K562 (cell line): Measurements from ENCODE around the gene CRYBB1. TPM values are rescaled to one million over a fixed set of nuclear protein-coding genes. Genes with fewer than 3 reads are reported as not detected.

ENCODE experiments used
- ATAC-seq: fragments of 200-7000 bp; cut with Tn5 transposase; 3 replicates; pipeline ENCODE4 v1.9.1; 2020; ENCODE audit warnings: moderate library complexity
- BruUV-seq: library from RNA; stranded (reverse); fragments of 400-500 nt; replicated peaks from 2 replicates; lab custom pipeline; 2021; lab: Mats Ljungman, UMichigan
- CTCF ChIA-PET: fragments of 300-600 bp; formaldehyde crosslinking; extraction: SDS; loops from one replicate; lab custom pipeline; 2021; ENCODE audit warnings: low intra/inter-chr PET ratio; lab: Yijun Ruan, JAX
- POLR2A ChIA-PET: fragments of 300-600, 350-650 bp; sonication (Branson Sonifier 250); formaldehyde crosslinking; extraction: SDS; loops from one replicate; lab custom pipeline; 2021; ENCODE audit warnings: antibody characterized with exemption, inconsistent platforms; lab: Yijun Ruan, JAX
- DNase-seq, 4 experiments: peaks; one replicate each; pipeline versions ENCODE4 v3.0.0 to v3.0.0-alpha.2; 2011 to 2018; ENCODE audit warnings: low spot score in 3 of 4, mixed read lengths in 3 of 4; ENCODE audit errors: extremely low read depth in 1 of 4
- FAIRE-seq: peaks from 2 replicates; lab custom pipeline; 2011; peaks lifted over from hg19 to GRCh38; lab: Jason Lieb, UNC
- H2AFZ ChIP-seq: 2 replicates; pipeline ENCODE4 v1.6.0; 2011; ENCODE audit warnings: low read depth, low read length, control low read depth, inconsistent platforms
- H3K27ac ChIP-seq: fragments of 200-600 bp; 3 replicates; pipeline ENCODE4 v1.8.0; 2011; ENCODE audit warnings: low read depth, mild to moderate bottlenecking, control low read depth, inconsistent platforms, low read length, moderate library complexity, mixed read lengths; ENCODE audit errors: extremely low read depth
- H3K27me3 ChIP-seq, 2 experiments: fragments of 300-600 bp in 1 of 2; 2 replicates in 1 of 2; 3 replicates in 1 of 2; pipeline versions ENCODE4 v1.6.0 to v1.8.0; 2011; ENCODE audit warnings: inconsistent platforms in 2 of 2, low read length in 2 of 2, mild to moderate bottlenecking in 1 of 2, mixed read lengths in 1 of 2, moderate library complexity in 1 of 2; ENCODE audit not compliant: control insufficient read depth in 2 of 2, insufficient read depth in 2 of 2
- H3K36me3 ChIP-seq: fragments of 300-600 bp; 3 replicates; pipeline ENCODE4 v1.8.0; 2011; ENCODE audit warnings: mild to moderate bottlenecking, low read length, inconsistent platforms; ENCODE audit not compliant: control insufficient read depth, insufficient read depth
- H3K4me1 ChIP-seq, 2 experiments: fragments of 200-600 bp in 1 of 2; replicated peaks in 1 of 2; 2 replicates in 1 of 2; 3 replicates in 1 of 2; pipeline versions ENCODE4 v1.5.1 to v1.8.0; 2011; ENCODE audit warnings: inconsistent platforms in 2 of 2, low read length in 2 of 2, mild to moderate bottlenecking in 1 of 2, mixed read lengths in 1 of 2, moderate library complexity in 1 of 2; ENCODE audit not compliant: control insufficient read depth in 2 of 2, insufficient read depth in 2 of 2
- H3K4me2 ChIP-seq: 2 replicates; pipeline ENCODE4 v1.6.1; 2011; ENCODE audit warnings: low read length, control low read depth, inconsistent platforms, mixed read lengths; ENCODE audit not compliant: insufficient read depth
- H3K4me3 ChIP-seq: fragments of 200-600 bp; sonication (generic), shearing (Covaris generic); 2 replicates; pipeline ENCODE4 v1.5.1; 2016; ENCODE audit warnings: control low read depth, inconsistent platforms
- H3K79me2 ChIP-seq: fragments of 200-600 bp; 3 replicates; pipeline ENCODE4 v1.8.0; 2011; ENCODE audit warnings: low read length, inconsistent platforms; ENCODE audit not compliant: control insufficient read depth, insufficient read depth
- H3K9ac ChIP-seq, 2 experiments: 2 replicates each; pipeline versions ENCODE4 v1.6.0 to v1.6.1; 2011; ENCODE audit warnings: low read depth in 2 of 2, low read length in 2 of 2, control low read depth in 1 of 2, inconsistent platforms in 1 of 2, mild to moderate bottlenecking in 1 of 2, mixed read lengths in 1 of 2; ENCODE audit not compliant: insufficient read depth in 1 of 2
- H3K9me1 ChIP-seq: one replicate; pipeline ENCODE4 v1.6.0; 2011; ENCODE audit warnings: inconsistent platforms, mild to moderate bottlenecking, low read length, moderate library complexity; ENCODE audit not compliant: control insufficient read depth, insufficient read depth
- H3K9me3 ChIP-seq: replicated peaks from 2 replicates; pipeline ENCODE4 v1.5.1; 2011; ENCODE audit warnings: low read depth, low read length, inconsistent platforms; ENCODE audit not compliant: control insufficient read depth, insufficient read depth
- H4K20me1 ChIP-seq: replicated peaks from 2 replicates; pipeline ENCODE4 v1.6.1; 2011; ENCODE audit warnings: low read length, inconsistent platforms, mixed read lengths; ENCODE audit not compliant: control insufficient read depth, insufficient read depth
- C11orf30 ChIP-seq: fragments of 450-650 bp; IDR thresholded peaks from 2 replicates; pipeline ENCODE4 v1.6.1; 2016; ENCODE audit warnings: low read depth, mild to moderate bottlenecking
- CHD4 ChIP-seq: fragments of 200-600 bp; sonication (generic); IDR thresholded peaks from 3 replicates; pipeline ENCODE4 v1.6.1; 2012; ENCODE audit warnings: low read depth, mild to moderate bottlenecking, mixed read lengths, low read length, inconsistent platforms; ENCODE audit not compliant: insufficient read depth, insufficient replicate concordance, poor library complexity, severe bottlenecking
- MAFK ChIP-seq: IDR thresholded peaks from 2 replicates; pipeline ENCODE4 v1.6.1; 2011; ENCODE audit warnings: low read length, improper control_type of control experiment
- MCM7 ChIP-seq, 2 experiments: fragments of 450-650 bp; IDR thresholded peaks; 2 replicates each; pipeline ENCODE4 v1.6.1; 2016 to 2018
- NEUROD1 ChIP-seq: fragments of 150-350 bp; IDR thresholded peaks from 2 replicates; pipeline ENCODE4 v1.6.1; 2014; ENCODE audit warnings: borderline replicate concordance, low read length, low read depth; ENCODE audit not compliant: partially characterized antibody
- NFXL1 ChIP-seq: fragments of 450-650 bp; formaldehyde crosslinking; IDR thresholded peaks from 2 replicates; pipeline ENCODE4 v1.4.0; 2021; ENCODE audit warnings: mild to moderate bottlenecking
- RFX1 ChIP-seq: fragments of 450-650 bp; IDR thresholded peaks from 2 replicates; pipeline ENCODE4 v1.6.1; 2016; ENCODE audit warnings: mild to moderate bottlenecking, moderate library complexity
- SRSF3 ChIP-seq: fragments of 200-400 bp; formaldehyde crosslinking; IDR thresholded peaks from 2 replicates; pipeline ENCODE4 v1.6.1; 2016; ENCODE audit warnings: mild to moderate bottlenecking, low read length, moderate library complexity; ENCODE audit not compliant: insufficient read depth
- ZC3H11A ChIP-seq: IDR thresholded peaks from 2 replicates; pipeline ENCODE4 v1.6.1; 2012; ENCODE audit warnings: low read depth, low read length, improper control_type of control experiment
- ZNF316 ChIP-seq: fragments of 450-650 bp; IDR thresholded peaks from 2 replicates; pipeline ENCODE4 v1.6.1; 2016
- WGBS: fragments of 100-300 bp; shearing (Covaris generic); methylation state at CpG from one replicate; pipeline ENCODE4 v1.1.6; 2016; ENCODE audit warnings: low coverage, mixed read lengths; ENCODE audit not compliant: insufficient coverage; ENCODE audit errors: missing lambda C conversion rate; 5-methylcytosine and 5-hydroxymethylcytosine counted together
- in situ Hi-C: fragments of 300-500 bp; cut with MboI; formaldehyde crosslinking; loops from 4 replicates; pipeline ENCODE4 v1.15.0; 2018; ENCODE audit warnings: inconsistent platforms, mixed read lengths
- intact Hi-C: fragments of 100-400 bp; cut with micrococcal nuclease; formaldehyde crosslinking; loops from 2 replicates; pipeline ENCODE4 v1.14.2; 2022
- polyA plus RNA-seq, 8 experiments: library from polyadenylated mRNA; depleted of rRNA in 4 of 8; stranded (reverse) in 5 of 8; unstranded in 3 of 8; fragments of >200 nt; fragmentation: Nextera tagmentation in 2 of 8; fragmentation: Illumina TruSeq in 1 of 8; extraction: Ambion mirVana in 2 of 8; extraction: Trizol in 1 of 8; gene quantifications; 2 replicates each; pipeline versions ENCODE4 v1.2.1 to v1.2.3, GENCODE V29; 2011 to 2014; ENCODE audit warnings: inconsistent platforms in 1 of 8, missing spikeins in 1 of 8
- total RNA-seq, 7 experiments: library from RNA; depleted of rRNA in 6 of 7; stranded (reverse); fragments of >200 nt in 6 of 7; fragmentation: Illumina TruSeq in 2 of 7; extraction: Trizol in 2 of 7; gene quantifications; 2 replicates each; pipeline versions ENCODE4 v1.2.1 to v1.2.3, GENCODE V29; 2011 to 2021; ENCODE audit warnings: low replicate concordance in 1 of 7
- TF ChIP-seq, protein P1 (sequence below): fragments of 250-450 bp; sonication (Bioruptor Pico); IDR thresholded peaks from 2 replicates; pipeline ENCODE4 v1.5.0; 2021
- TF ChIP-seq, protein P2 (sequence below): fragments of 450-650 bp; IDR thresholded peaks from 2 replicates; pipeline ENCODE4 v1.7.1; 2018; ENCODE audit warnings: mild to moderate bottlenecking, low read depth; ENCODE audit not compliant: partially characterized antibody

The CRYBB1 gene
- total and polyA plus RNA-seq, 9 of the 15 experiments (the other 6 are each of a cell fraction or from before 2014, with no cell fraction given): 0.16 to 0.45 (median 0.33) TPM; not detected in 2

DNA sequence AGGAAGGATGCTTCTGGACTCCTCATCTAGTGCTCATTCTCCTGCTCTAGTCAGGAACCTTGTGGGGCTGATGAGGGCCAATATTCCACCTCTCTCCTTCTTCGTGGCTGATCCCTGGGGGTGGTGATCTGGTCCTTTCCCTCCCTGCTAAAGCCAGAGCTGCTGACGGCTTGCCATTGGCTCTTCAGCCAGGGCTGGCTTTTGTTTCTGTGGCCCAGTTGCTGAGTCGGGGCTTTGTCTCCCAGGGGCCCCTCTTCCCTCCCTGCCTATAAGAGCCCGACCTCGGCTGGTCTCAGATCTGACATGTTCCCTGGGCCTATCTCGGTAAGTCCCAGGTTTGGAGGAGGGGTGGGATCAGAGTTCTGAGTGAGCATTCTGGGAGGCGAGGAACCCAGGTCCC is 3.8 kb upstream of the CRYBB1 start, which contains the start of gene CRYBA4:
Gene CRYBA4, plus strand, starts transcription at position 301 of the 400 bp plus-strand sequence. CDS start 634 bp downstream, outside the sequence.
- in situ Hi-C loops: no loop called here
- Histone ChIP-seq H3K79me2 (no peaks in the 10 kb centered on the region), H3K4me2 (no peak within 1 kb of the TSS), H3K9ac (peak within 1 kb of the TSS; percentile 43 to 62; a peak in 2 of 4 replicates), H3K9me1 (no peaks in the 10 kb centered on the region), H3K9me3 (no peaks in the 10 kb centered on the region), H4K20me1 (no peaks in the 10 kb centered on the region), H3K4me1 (peaks cover 38 to 43% of the 10 kb centered on the region in 2 experiments), H3K27ac (no peak within 1 kb of the TSS; the same call in 2 of the 3 replicates), H3K36me3 (no peaks in the 10 kb centered on the region), H3K4me3 (no peak within 1 kb of the TSS), H2AFZ (peak within 1 kb of the TSS; percentile 49), H3K27me3 (no peaks in the 10 kb centered on the region)
- no peak for FAIRE-seq
- POLR2A ChIA-PET: interaction anchor here (1.1 to 1.3 kb wide), 2 partner anchors 11 to 12 kb away, joined by 3 read pairs; no protein-coding TSS in a partner anchor
- BruUV-seq: no TSS peak
- intact Hi-C loops: no loop called here
- DNase-seq: no peak
- no peak for ATAC-seq
- CTCF ChIA-PET: no interaction called here
- 68% methylated on average over 3 of the region's 7 CpGs for WGBS
- TF ChIP-seq NFXL1 (CRISPR knock-in tag) (no peak), NEUROD1 (no peak), ZNF316 (peak; percentile 20; the same call in 1 of the 2 replicates), MCM7 (IDR thresholded peaks at IDR 0.05) (no peak), CHD4 (no peak), ZC3H11A (no peak), MAFK (0 out of 2 replicates have a peak, but pooled peaks have one; percentile 15), SRSF3 (no peak), RFX1 (no peak), C11orf30 (peak; percentile 24; the same call in 1 of the 2 replicates)
- TF ChIP-seq, protein P1, sequence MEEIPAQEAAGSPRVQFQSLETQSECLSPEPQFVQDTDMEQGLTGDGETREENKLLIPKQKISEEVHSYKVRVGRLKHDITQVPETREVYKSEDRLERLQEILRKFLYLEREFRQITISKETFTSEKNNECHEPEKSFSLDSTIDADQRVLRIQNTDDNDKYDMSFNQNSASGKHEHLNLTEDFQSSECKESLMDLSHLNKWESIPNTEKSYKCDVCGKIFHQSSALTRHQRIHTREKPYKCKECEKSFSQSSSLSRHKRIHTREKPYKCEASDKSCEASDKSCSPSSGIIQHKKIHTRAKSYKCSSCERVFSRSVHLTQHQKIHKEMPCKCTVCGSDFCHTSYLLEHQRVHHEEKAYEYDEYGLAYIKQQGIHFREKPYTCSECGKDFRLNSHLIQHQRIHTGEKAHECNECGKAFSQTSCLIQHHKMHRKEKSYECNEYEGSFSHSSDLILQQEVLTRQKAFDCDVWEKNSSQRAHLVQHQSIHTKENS: no peak
- TF ChIP-seq, protein P2, sequence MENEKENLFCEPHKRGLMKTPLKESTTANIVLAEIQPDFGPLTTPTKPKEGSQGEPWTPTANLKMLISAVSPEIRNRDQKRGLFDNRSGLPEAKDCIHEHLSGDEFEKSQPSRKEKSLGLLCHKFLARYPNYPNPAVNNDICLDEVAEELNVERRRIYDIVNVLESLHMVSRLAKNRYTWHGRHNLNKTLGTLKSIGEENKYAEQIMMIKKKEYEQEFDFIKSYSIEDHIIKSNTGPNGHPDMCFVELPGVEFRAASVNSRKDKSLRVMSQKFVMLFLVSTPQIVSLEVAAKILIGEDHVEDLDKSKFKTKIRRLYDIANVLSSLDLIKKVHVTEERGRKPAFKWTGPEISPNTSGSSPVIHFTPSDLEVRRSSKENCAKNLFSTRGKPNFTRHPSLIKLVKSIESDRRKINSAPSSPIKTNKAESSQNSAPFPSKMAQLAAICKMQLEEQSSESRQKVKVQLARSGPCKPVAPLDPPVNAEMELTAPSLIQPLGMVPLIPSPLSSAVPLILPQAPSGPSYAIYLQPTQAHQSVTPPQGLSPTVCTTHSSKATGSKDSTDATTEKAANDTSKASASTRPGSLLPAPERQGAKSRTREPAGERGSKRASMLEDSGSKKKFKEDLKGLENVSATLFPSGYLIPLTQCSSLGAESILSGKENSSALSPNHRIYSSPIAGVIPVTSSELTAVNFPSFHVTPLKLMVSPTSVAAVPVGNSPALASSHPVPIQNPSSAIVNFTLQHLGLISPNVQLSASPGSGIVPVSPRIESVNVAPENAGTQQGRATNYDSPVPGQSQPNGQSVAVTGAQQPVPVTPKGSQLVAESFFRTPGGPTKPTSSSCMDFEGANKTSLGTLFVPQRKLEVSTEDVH: no peak
